AG09309 (cell line): ENCODE measurements around the gene KCNQ2.
A peak's percentile ranks its signal among the peaks of the same experiment; 100 is the strongest.

Source experiments
- DNase-seq: peaks from one replicate; pipeline ENCODE4 v3.0.0-alpha.2; 2010; ENCODE audit warnings: low read depth
- H3K4me3 ChIP-seq: 2 replicates; pipeline ENCODE4 v1.5.1; 2011; ENCODE audit warnings: mild to moderate bottlenecking, low read depth, low read length, moderate library complexity; ENCODE audit not compliant: control insufficient read depth
- CTCF ChIP-seq: IDR thresholded peaks from 2 replicates; pipeline ENCODE4 v1.5.1; 2011; ENCODE audit warnings: mild to moderate bottlenecking, low read depth, low read length, inconsistent platforms; ENCODE audit not compliant: insufficient read depth, control insufficient read depth; ENCODE audit errors: missing control alignments

KCNQ2 gene

GRCh38 chr20:63471981-63472831 is at the start of gene KCNQ2:
Gene KCNQ2 (minus strand): TSS chr20:63472655. CDS start chr20:63472463, 192 bp downstream.
- TF ChIP-seq CTCF: no peak
- H3K4me3 ChIP-seq: no peak within 1 kb of the TSS

GRCh38 chr20:63521602-63522001 is 49.1 kb upstream of the KCNQ2 start:
- TF ChIP-seq CTCF: no peak
- no peak for DNase-seq
- peak overlapping the region; percentile 90 for H3K4me3 ChIP-seq

More at GRCh38 chr20:63471981-63472831, at the start of gene KCNQ2:
- no peak for DNase-seq

- no peak for DNase-seq
- peak overlapping the region; percentile 90 for H3K4me3 ChIP-seq
- no peak for TF ChIP-seq CTCF
Measured at GRCh38 chr20:63520934-63521601, 48.6 kb upstream of the KCNQ2 start.

GRCh38 chr20:63520504-63520933 is 48.1 kb upstream of the KCNQ2 start, which contains the start of gene PPDPF:
Gene PPDPF (plus strand): TSS chr20:63520765. CDS start chr20:63521309, 544 bp downstream.
- TF ChIP-seq CTCF: no peak
- DNase-seq: no peak
- H3K4me3 ChIP-seq: peak within 1 kb of the TSS; percentile 90

GRCh38 chr20:63519668-63520503 is 47.4 kb upstream of the KCNQ2 start:
- no peak for DNase-seq
- TF ChIP-seq CTCF: peak; percentile 21

More at GRCh38 chr20:63519668-63520503, 47.4 kb upstream of the KCNQ2 start:
- H3K4me3 ChIP-seq: peak overlapping the region; percentile 76
